ENCODE data around the gene CRLF1.

GRCh38 chr19:18626906-18627305 lies 20.3 kb upstream of the CRLF1 start:
- TF ChIP-seq, protein P1, sequence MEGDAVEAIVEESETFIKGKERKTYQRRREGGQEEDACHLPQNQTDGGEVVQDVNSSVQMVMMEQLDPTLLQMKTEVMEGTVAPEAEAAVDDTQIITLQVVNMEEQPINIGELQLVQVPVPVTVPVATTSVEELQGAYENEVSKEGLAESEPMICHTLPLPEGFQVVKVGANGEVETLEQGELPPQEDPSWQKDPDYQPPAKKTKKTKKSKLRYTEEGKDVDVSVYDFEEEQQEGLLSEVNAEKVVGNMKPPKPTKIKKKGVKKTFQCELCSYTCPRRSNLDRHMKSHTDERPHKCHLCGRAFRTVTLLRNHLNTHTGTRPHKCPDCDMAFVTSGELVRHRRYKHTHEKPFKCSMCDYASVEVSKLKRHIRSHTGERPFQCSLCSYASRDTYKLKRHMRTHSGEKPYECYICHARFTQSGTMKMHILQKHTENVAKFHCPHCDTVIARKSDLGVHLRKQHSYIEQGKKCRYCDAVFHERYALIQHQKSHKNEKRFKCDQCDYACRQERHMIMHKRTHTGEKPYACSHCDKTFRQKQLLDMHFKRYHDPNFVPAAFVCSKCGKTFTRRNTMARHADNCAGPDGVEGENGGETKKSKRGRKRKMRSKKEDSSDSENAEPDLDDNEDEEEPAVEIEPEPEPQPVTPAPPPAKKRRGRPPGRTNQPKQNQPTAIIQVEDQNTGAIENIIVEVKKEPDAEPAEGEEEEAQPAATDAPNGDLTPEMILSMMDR (conservative IDR thresholded peaks at IDR 0.05; ENCODE audit: low read length), result no peak
- TF ChIP-seq EZH2phosphoT487 (IDR thresholded peaks at IDR 0.05; ENCODE audit: borderline replicate concordance, low read depth, low read length), result no peak
